Trophoblast cell (in vitro differentiated cells and primary cell): ENCODE data around the gene FBN1.

Experiments used
- DNase-seq, 2 donors: peaks; one replicate each; pipeline ENCODE4 v3.0.0-alpha.2; 2016
- H2AFZ ChIP-seq: 2 replicates; pipeline ENCODE4 v1.6.1; 2013; ENCODE audit warnings: low read length, moderate library complexity, mild to moderate bottlenecking; ENCODE audit not compliant: insufficient read depth, poor library complexity
- H2AK5ac ChIP-seq: 2 replicates; pipeline ENCODE4 v1.6.1; 2013; ENCODE audit warnings: mild to moderate bottlenecking, low read length
- H2BK120ac ChIP-seq: 2 replicates; pipeline ENCODE4 v1.6.1; 2013; ENCODE audit warnings: low read length, mild to moderate bottlenecking, moderate library complexity; ENCODE audit not compliant: insufficient read depth, poor library complexity
- H2BK12ac ChIP-seq: 2 replicates; pipeline ENCODE4 v1.6.1; 2013; ENCODE audit warnings: mild to moderate bottlenecking, low read length, moderate library complexity
- H2BK5ac ChIP-seq: 2 replicates; pipeline ENCODE4 v1.6.1; 2013; ENCODE audit warnings: low read length, low read depth, moderate library complexity, mild to moderate bottlenecking; ENCODE audit not compliant: poor library complexity
- H3K14ac ChIP-seq: 2 replicates; pipeline ENCODE4 v1.6.1; 2013; ENCODE audit warnings: mild to moderate bottlenecking, low read length
- H3K18ac ChIP-seq: 2 replicates; pipeline ENCODE4 v1.6.1; 2013; ENCODE audit warnings: mild to moderate bottlenecking, low read length
- H3K23ac ChIP-seq: 2 replicates; pipeline ENCODE4 v1.6.1; 2013; ENCODE audit warnings: low read length
- H3K27ac ChIP-seq: 2 replicates; pipeline ENCODE4 v1.5.1; 2013; ENCODE audit warnings: low read depth, mild to moderate bottlenecking, inconsistent platforms, low read length, moderate library complexity
- H3K27me3 ChIP-seq: 2 replicates; pipeline ENCODE4 v1.6.1; 2013; ENCODE audit warnings: inconsistent platforms, mild to moderate bottlenecking, low read length, moderate library complexity; ENCODE audit not compliant: insufficient read depth
- H3K36me3 ChIP-seq, 2 experiments: 1 replicate in 1 of 2; 2 replicates in 1 of 2; pipeline ENCODE4 v1.6.1; 2013; ENCODE audit warnings: low read length in 2 of 2, mild to moderate bottlenecking in 2 of 2, moderate library complexity in 1 of 2; ENCODE audit not compliant: insufficient read depth in 2 of 2, control insufficient read depth in 1 of 2
- H3K4ac ChIP-seq: 2 replicates; pipeline ENCODE4 v1.6.1; 2013; ENCODE audit warnings: low read depth, mild to moderate bottlenecking, low read length, moderate library complexity
- H3K4me1 ChIP-seq, 2 experiments: 1 replicate in 1 of 2; 2 replicates in 1 of 2; pipeline ENCODE4 v1.6.1; 2013; ENCODE audit warnings: low read length in 2 of 2, mild to moderate bottlenecking in 2 of 2, moderate library complexity in 1 of 2; ENCODE audit not compliant: insufficient read depth in 2 of 2, control insufficient read depth in 1 of 2
- H3K4me2 ChIP-seq: 2 replicates; pipeline ENCODE4 v1.6.1; 2013; ENCODE audit warnings: inconsistent platforms, mild to moderate bottlenecking, low read length, moderate library complexity
- H3K4me3 ChIP-seq: 2 replicates; pipeline ENCODE4 v1.5.1; 2013; ENCODE audit warnings: mild to moderate bottlenecking, low read depth, low read length, inconsistent platforms
- H3K79me1 ChIP-seq: one replicate; pipeline ENCODE4 v1.6.1; 2013; ENCODE audit warnings: low read length
- H3K79me2 ChIP-seq: 2 replicates; pipeline ENCODE4 v1.6.1; 2013; ENCODE audit warnings: low read length, mild to moderate bottlenecking; ENCODE audit not compliant: control insufficient read depth, insufficient read depth, poor library complexity
- H3K9ac ChIP-seq: 2 replicates; pipeline ENCODE4 v1.6.1; 2013; ENCODE audit warnings: mild to moderate bottlenecking, low read length
- H3K9me3 ChIP-seq: 2 replicates; pipeline ENCODE4 v1.6.1; 2013; ENCODE audit warnings: low read depth, mild to moderate bottlenecking, control low read depth, inconsistent platforms, low read length; ENCODE audit not compliant: insufficient read depth
- H4K12ac ChIP-seq: 2 replicates; pipeline ENCODE4 v1.6.1; 2013; ENCODE audit warnings: low read depth, mild to moderate bottlenecking, low read length, moderate library complexity
- H4K8ac ChIP-seq: 2 replicates; pipeline ENCODE4 v1.6.1; 2013; ENCODE audit warnings: low read depth, mild to moderate bottlenecking, low read length, moderate library complexity
- H4K91ac ChIP-seq: one replicate; pipeline ENCODE4 v1.6.1; 2013; ENCODE audit warnings: low read depth, mild to moderate bottlenecking, low read length, moderate library complexity
- WGBS: extraction: QIAGEN DNeasy Blood & Tissue Kit; methylation state at CpG from one replicate; pipeline ENCODE4 v1.1.7; 2013; ENCODE audit warnings: missing lambda C conversion rate; ENCODE audit not compliant: insufficient read length, insufficient coverage; ENCODE audit errors: extremely low coverage; 5-methylcytosine and 5-hydroxymethylcytosine counted together

The FBN1 gene

DNA sequence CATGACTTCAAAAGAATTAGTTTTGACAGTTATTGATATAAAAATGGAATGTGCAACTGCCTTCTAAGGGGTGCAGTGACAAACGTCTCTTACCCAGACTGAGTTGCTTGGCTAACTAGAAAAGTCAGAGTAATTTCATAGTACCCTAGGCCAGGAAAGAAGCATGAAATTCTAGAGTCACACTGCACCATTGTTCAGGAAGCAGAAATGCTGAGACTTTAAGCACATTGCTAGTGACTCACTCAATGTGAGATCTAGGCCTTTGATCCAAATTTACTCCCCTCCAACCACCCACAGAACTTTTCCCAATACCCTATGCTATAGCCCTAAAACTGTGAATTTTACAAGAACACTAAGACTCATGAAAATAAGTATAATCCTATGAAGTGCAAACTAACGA is 203.5 kb downstream of the FBN1 start:
- Histone ChIP-seq H3K4me2 (no peak overlapping the region), H2BK120ac (no peak overlapping the region), H4K12ac (no peak overlapping the region), H3K9ac (no peak overlapping the region), H2AFZ (no peak overlapping the region), H3K23ac (no peak overlapping the region), H2BK5ac (no peak overlapping the region), H3K27me3 (no peaks in the 10 kb centered on the region), H3K79me2 (no peaks in the 10 kb centered on the region), H3K79me1 (peaks cover 2% of the 10 kb centered on the region), H2BK12ac (no peak overlapping the region), H3K4me3 (no peak overlapping the region), H3K4ac (no peak overlapping the region), H3K9me3 (no peaks in the 10 kb centered on the region), H3K14ac (no peak overlapping the region), H3K27ac (no peak overlapping the region), H4K91ac (no peak overlapping the region), H4K8ac (no peak overlapping the region), H3K36me3 (no peaks in the 10 kb centered on the region), H3K18ac (no peak overlapping the region), H2AK5ac (no peak overlapping the region), H3K4me1 (peaks cover 0 to 3% of the 10 kb centered on the region in 2 experiments)
- WGBS = no CpG with 5 or more reads among the region's 2 CpGs
- no peak for DNase-seq

- no peak overlapping the region for H3K4me3 ChIP-seq
- no peak for DNase-seq
- no peak overlapping the region for H2BK12ac ChIP-seq
- no peak overlapping the region for H2AFZ ChIP-seq
- H3K23ac ChIP-seq = no peak overlapping the region
- WGBS = no CpG with 5 or more reads among the region's 3 CpGs
- H3K79me1 ChIP-seq = peaks cover 2% of the 10 kb centered on the region
- no peak overlapping the region for H3K18ac ChIP-seq
- H4K12ac ChIP-seq = no peak overlapping the region
- no peak overlapping the region for H3K4me2 ChIP-seq
- no peak overlapping the region for H4K8ac ChIP-seq
- no peak overlapping the region for H2BK120ac ChIP-seq
- no peak overlapping the region for H3K4ac ChIP-seq
- no peaks in the 10 kb centered on the region for H3K36me3 ChIP-seq
- H3K79me2 ChIP-seq = no peaks in the 10 kb centered on the region
- no peak overlapping the region for H2AK5ac ChIP-seq
- H3K14ac ChIP-seq = no peak overlapping the region
- no peak overlapping the region for H2BK5ac ChIP-seq
- H4K91ac ChIP-seq = no peak overlapping the region
- no peak overlapping the region for H3K9ac ChIP-seq
- no peaks in the 10 kb centered on the region for H3K9me3 ChIP-seq
- no peak overlapping the region for H3K27ac ChIP-seq
- peaks cover 0 to 3% of the 10 kb centered on the region in 2 experiments for H3K4me1 ChIP-seq
- no peaks in the 10 kb centered on the region for H3K27me3 ChIP-seq
Observed at GRCh38 chr15:48440084-48440483, 205.4 kb downstream of the FBN1 start.

DNA sequence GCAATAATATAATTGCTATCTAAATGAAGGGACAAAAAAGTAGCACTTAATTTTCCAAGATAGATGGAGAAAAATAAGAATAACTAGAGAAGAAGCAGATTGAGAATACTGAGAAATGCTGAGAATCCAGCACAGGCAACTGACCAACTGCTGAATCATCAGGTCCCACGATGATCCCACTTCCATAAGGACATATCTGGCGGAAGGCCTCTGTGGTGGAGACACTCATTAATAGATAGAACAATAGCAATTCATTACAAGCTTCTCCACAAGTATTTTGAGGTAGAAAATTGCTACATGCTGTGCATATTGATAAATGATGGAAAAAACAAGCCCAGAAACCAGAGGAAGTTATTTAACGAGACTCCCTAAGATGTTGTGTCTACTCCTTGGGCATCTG is 208.3 kb downstream of the FBN1 start:
- Histone ChIP-seq H3K9me3 (no peaks in the 10 kb centered on the region), H2BK120ac (no peak overlapping the region), H3K4me2 (no peak overlapping the region), H4K12ac (no peak overlapping the region), H4K91ac (no peak overlapping the region), H2AK5ac (no peak overlapping the region), H2AFZ (no peak overlapping the region), H2BK12ac (no peak overlapping the region), H3K79me1 (no peaks in the 10 kb centered on the region), H2BK5ac (no peak overlapping the region), H3K14ac (no peak overlapping the region), H3K4ac (no peak overlapping the region), H3K36me3 (peaks cover 0 to 1% of the 10 kb centered on the region in 2 experiments), H3K9ac (no peak overlapping the region), H4K8ac (no peak overlapping the region), H3K4me3 (no peak overlapping the region), H3K18ac (no peak overlapping the region), H3K27me3 (no peaks in the 10 kb centered on the region), H3K23ac (no peak overlapping the region), H3K79me2 (no peaks in the 10 kb centered on the region), H3K4me1 (peaks cover 0 to 3% of the 10 kb centered on the region in 2 experiments), H3K27ac (no peak overlapping the region)
- no peak for DNase-seq
- no CpG with 5 or more reads among the region's 3 CpGs for WGBS

DNA sequence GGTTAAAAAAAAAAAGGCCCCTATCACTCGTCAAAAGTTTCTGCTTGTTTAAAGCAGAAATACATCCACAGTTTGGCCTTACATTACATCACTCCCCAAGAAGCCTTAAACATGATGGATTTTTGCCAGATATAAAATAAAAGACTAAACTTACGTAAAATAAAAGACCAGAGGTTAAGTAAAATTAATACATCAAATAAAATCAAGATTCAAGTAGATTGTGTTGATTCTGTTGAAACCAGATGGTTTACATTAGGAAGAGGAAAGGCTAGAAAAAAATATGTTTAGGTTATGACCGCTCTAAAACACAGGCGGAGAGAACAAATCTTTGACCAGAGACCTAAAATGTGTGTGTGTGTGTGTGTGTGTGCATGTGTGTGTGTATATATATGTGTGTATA is 210.2 kb downstream of the FBN1 start:
- H2BK120ac ChIP-seq = no peak overlapping the region
- no CpG with 5 or more reads among the region's 4 CpGs for WGBS
- H3K27me3 ChIP-seq = no peaks in the 10 kb centered on the region
- no peak overlapping the region for H2BK12ac ChIP-seq
- no peaks in the 10 kb centered on the region for H3K9me3 ChIP-seq
- H3K4me3 ChIP-seq = no peak overlapping the region
- H3K36me3 ChIP-seq = peaks cover 0 to 1% of the 10 kb centered on the region in 2 experiments
- H3K79me2 ChIP-seq = no peaks in the 10 kb centered on the region
- no peak overlapping the region for H3K18ac ChIP-seq
- no peak overlapping the region for H3K27ac ChIP-seq
- no peak overlapping the region for H2AK5ac ChIP-seq
- no peak overlapping the region for H2BK5ac ChIP-seq
- no peaks in the 10 kb centered on the region for H3K79me1 ChIP-seq
- H3K23ac ChIP-seq = no peak overlapping the region
- no peak overlapping the region for H3K4me2 ChIP-seq
- H3K4me1 ChIP-seq = peaks cover 0 to 2% of the 10 kb centered on the region in 2 experiments
- H3K9ac ChIP-seq = no peak overlapping the region
- H3K14ac ChIP-seq = no peak overlapping the region
- H4K8ac ChIP-seq = no peak overlapping the region
- no peak for DNase-seq
- H4K91ac ChIP-seq = no peak overlapping the region
- no peak overlapping the region for H2AFZ ChIP-seq
- H4K12ac ChIP-seq = no peak overlapping the region
- H3K4ac ChIP-seq = no peak overlapping the region
